Progenitor cell of endocrine pancreas (in vitro differentiated cells): Measurements from ENCODE around the gene PAQR5. TPM values are rescaled to one million over a fixed set of nuclear protein-coding genes. Genes with fewer than 3 reads are reported as not detected.

Source experiments
- DNase-seq: peaks from one replicate; pipeline ENCODE4 v3.0.0; 2021; ENCODE audit warnings: low spot score; ENCODE audit not compliant: unreplicated experiment
- H3K27ac Mint-ChIP-seq: 2 replicates; pipeline ENCODE4 v1.8.0; 2021; ENCODE audit warnings: mild to moderate bottlenecking, moderate library complexity, mixed read lengths
- H3K27me3 Mint-ChIP-seq: 2 replicates; pipeline ENCODE4 v1.8.0; 2021; ENCODE audit warnings: mixed read lengths
- H3K36me3 Mint-ChIP-seq: 2 replicates; pipeline ENCODE4 v1.8.0; 2022; ENCODE audit warnings: mixed read lengths; ENCODE audit not compliant: insufficient read depth
- H3K4me1 Mint-ChIP-seq: 2 replicates; pipeline ENCODE4 v1.8.0; 2021; ENCODE audit warnings: low read depth, mixed read lengths
- H3K4me3 Mint-ChIP-seq: 2 replicates; pipeline ENCODE4 v1.8.0; 2021; ENCODE audit warnings: low read depth, mild to moderate bottlenecking, moderate library complexity, mixed read lengths
- H3K9me3 Mint-ChIP-seq: 2 replicates; pipeline ENCODE4 v1.8.0; 2021; ENCODE audit warnings: low read depth, mixed read lengths
- total RNA-seq: library from RNA; stranded (reverse); gene quantifications from 2 replicates; pipeline ENCODE4 v1.2.1, GENCODE V29; 2021
- TF ChIP-seq, protein P1 (sequence below): fragments of 200-600 bp; sonication (generic); IDR thresholded peaks from one replicate; pipeline ENCODE4 v1.5.0; 2021; ENCODE audit warnings: antibody characterized with exemption, mild to moderate bottlenecking; ENCODE audit not compliant: unreplicated experiment

The PAQR5 gene
- total RNA-seq, 1 donor from 2014 or later: 14.6 TPM

- TF ChIP-seq, protein P1, sequence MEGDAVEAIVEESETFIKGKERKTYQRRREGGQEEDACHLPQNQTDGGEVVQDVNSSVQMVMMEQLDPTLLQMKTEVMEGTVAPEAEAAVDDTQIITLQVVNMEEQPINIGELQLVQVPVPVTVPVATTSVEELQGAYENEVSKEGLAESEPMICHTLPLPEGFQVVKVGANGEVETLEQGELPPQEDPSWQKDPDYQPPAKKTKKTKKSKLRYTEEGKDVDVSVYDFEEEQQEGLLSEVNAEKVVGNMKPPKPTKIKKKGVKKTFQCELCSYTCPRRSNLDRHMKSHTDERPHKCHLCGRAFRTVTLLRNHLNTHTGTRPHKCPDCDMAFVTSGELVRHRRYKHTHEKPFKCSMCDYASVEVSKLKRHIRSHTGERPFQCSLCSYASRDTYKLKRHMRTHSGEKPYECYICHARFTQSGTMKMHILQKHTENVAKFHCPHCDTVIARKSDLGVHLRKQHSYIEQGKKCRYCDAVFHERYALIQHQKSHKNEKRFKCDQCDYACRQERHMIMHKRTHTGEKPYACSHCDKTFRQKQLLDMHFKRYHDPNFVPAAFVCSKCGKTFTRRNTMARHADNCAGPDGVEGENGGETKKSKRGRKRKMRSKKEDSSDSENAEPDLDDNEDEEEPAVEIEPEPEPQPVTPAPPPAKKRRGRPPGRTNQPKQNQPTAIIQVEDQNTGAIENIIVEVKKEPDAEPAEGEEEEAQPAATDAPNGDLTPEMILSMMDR: no peak
- peaks cover 3% of the 10 kb centered on the region for H3K27me3 Mint-ChIP-seq
- peaks cover 9% of the 10 kb centered on the region for H3K4me1 Mint-ChIP-seq
- peak overlapping the region; percentile 35 for H3K27ac Mint-ChIP-seq
- H3K36me3 Mint-ChIP-seq: no peaks in the 10 kb centered on the region
- no peak for DNase-seq
- no peak overlapping the region for H3K4me3 Mint-ChIP-seq
- no peaks in the 10 kb centered on the region for H3K9me3 Mint-ChIP-seq
Measured at GRCh38 chr15:69391046-69391757, 92.5 kb downstream of the PAQR5 start.

DNA sequence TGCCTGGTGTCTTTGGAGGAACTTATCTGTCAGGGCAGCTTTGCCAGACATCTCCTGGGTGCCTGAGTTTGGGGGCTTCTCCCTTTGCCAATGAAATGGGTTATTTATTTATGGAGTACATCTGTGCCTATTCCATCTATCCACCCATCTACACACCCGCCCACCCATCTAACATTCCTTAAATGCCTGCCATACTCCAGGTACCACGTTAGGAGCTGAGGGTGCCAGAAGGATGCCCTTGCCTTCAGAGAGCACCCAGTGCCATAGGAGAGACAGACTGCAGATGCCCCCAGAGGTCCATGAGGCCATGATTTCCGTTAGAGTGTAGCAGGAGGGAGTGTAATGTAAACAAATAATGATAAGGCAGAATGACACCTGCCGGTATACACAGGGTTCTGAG, 93.6 kb downstream of the PAQR5 start:
- Mint-ChIP-seq H3K9me3 (no peaks in the 10 kb centered on the region), H3K27ac (no peak overlapping the region), H3K4me1 (peaks cover 9% of the 10 kb centered on the region), H3K4me3 (no peak overlapping the region), H3K27me3 (peaks cover 3% of the 10 kb centered on the region), H3K36me3 (no peaks in the 10 kb centered on the region)
- TF ChIP-seq, protein P1: no peak
- DNase-seq: no peak

DNA sequence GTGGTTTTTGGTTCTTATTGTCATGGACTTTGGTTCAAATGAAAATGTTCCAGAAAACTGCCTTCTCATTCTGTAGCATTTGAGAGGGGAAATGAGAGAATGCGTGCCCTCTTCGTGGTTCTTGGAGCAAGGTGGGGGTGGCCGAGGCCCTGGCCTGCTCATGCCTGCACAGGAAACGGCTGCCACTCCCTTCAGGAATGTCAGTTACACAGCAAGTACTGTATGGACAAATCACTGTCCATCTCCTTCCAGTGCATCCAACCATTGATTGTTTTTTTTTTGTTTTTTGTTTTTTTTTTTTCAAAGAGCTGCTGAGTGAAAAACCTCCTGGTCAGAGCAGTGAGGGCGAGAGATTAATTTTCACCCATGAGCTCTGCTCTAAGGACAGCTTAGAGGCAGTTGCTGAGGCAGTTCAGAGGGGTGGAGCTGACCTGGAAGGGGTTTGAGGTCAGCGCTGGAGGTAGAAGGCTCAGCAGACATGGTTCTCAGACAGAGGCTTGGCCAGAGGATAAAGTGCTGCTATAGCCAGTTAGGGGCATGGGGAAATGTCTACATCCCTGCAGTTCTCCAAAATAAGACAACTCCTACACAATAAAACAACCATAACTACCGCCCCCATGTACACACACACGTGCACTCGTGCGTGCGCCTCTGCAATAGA, 95.2 kb downstream of the PAQR5 start:
- Mint-ChIP-seq H3K27ac (no peak overlapping the region), H3K4me3 (no peak overlapping the region)

GRCh38 chr15:69394556-69395282, 96.0 kb downstream of the PAQR5 start:
- TF ChIP-seq, protein P1: peak; percentile 95
- DNase-seq: peak; percentile 86
- Mint-ChIP-seq H3K9me3 (no peaks in the 10 kb centered on the region), H3K27ac (no peak overlapping the region), H3K36me3 (peaks cover under 1% of the 10 kb centered on the region), H3K4me3 (no peak overlapping the region), H3K4me1 (peaks cover 9% of the 10 kb centered on the region), H3K27me3 (peaks cover 3% of the 10 kb centered on the region)

More for the DNA sequence above, 95.2 kb downstream of the PAQR5 start:
- Mint-ChIP-seq H3K9me3 (no peaks in the 10 kb centered on the region), H3K4me1 (peaks cover 9% of the 10 kb centered on the region), H3K36me3 (no peaks in the 10 kb centered on the region), H3K27me3 (peaks cover 3% of the 10 kb centered on the region)
- DNase-seq: no peak
- TF ChIP-seq, protein P1: no peak

DNA sequence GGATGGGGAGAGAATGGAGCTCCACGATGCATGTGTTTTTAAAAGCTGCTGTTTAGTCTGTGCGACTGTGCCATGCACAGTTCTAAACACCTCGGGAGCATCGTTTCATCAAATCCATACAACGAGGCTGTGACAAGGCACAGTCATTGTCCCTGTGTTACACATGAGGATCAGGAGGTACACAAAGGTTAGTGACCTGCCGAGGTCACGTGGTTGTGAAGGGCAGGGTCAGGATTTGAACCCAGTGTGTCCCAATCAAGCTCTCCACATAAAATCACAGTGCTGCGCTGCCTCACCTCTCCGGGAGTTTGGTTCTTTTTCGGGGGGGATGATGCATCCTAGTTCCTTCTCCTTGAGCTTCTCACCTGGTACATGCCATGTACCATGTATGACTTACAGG, 96.7 kb downstream of the PAQR5 start:
- TF ChIP-seq, protein P1: no peak
- H3K4me1 Mint-ChIP-seq: peaks cover 9% of the 10 kb centered on the region

More for the DNA sequence above, 96.7 kb downstream of the PAQR5 start:
- Mint-ChIP-seq H3K27me3 (peaks cover 3% of the 10 kb centered on the region), H3K9me3 (no peaks in the 10 kb centered on the region), H3K27ac (no peak overlapping the region), H3K4me3 (no peak overlapping the region), H3K36me3 (peaks cover 5% of the 10 kb centered on the region)
- no peak for DNase-seq
